Esophagus squamous epithelium (tissue), 5 donors: ENCODE results near the gene KLHL21. TPM values are rescaled to one million over a fixed set of nuclear protein-coding genes. Genes with fewer than 3 reads are reported as not detected.
"Not testable (repeated sequence)": the region's sequence is repeated elsewhere in the genome, so short reads cannot be mapped to it uniquely, and the experiment has no call there.

ENCODE experiments used
- DNase-seq: peaks from one replicate; lab custom pipeline; 2025; lab: John Stamatoyannopoulos, UW
- H3K27ac ChIP-seq, 4 donors: fragments of 200-600 bp; sonication (generic); one replicate each; pipeline ENCODE4 v1.5.1; 2016 to 2019; ENCODE audit warnings: mild to moderate bottlenecking in 1 of 4
- H3K27me3 ChIP-seq, 4 donors: fragments of 200-600 bp; sonication (generic); 1 replicate in 3 of 4; 2 replicates in 1 of 4; pipeline versions ENCODE4 v1.5.1 to v1.6.0; 2017 to 2021; ENCODE audit warnings: antibody characterized with exemption in 1 of 4
- H3K36me3 ChIP-seq, 3 donors: fragments of 200-600 bp; sonication (generic); one replicate each; pipeline ENCODE4 v1.5.1; 2016 to 2019
- H3K4me1 ChIP-seq, 3 donors: fragments of 200-600 bp; sonication (generic); one replicate each; pipeline ENCODE4 v1.5.1; 2017 to 2019
- H3K4me3 ChIP-seq, 4 donors: fragments of 200-600 bp; sonication (generic); 1 replicate in 3 of 4; 2 replicates in 1 of 4; pipeline ENCODE4 v1.5.1; 2016 to 2019; ENCODE audit warnings: mild to moderate bottlenecking in 2 of 4, moderate library complexity in 1 of 4
- H3K9me3 ChIP-seq, 3 donors: fragments of 200-600 bp; sonication (generic); one replicate each; pipeline ENCODE4 v1.5.1; 2016 to 2019
- CTCF ChIP-seq, 6 experiments: fragments of 450-650 bp in 4 of 6; fragments of 200-600 bp in 2 of 6; sonication (generic) in 2 of 6; IDR thresholded peaks; one replicate each; pipeline ENCODE4 v1.5.1; 2016 to 2019; ENCODE audit warnings: antibody characterized with exemption in 6 of 6, mild to moderate bottlenecking in 4 of 6, moderate library complexity in 4 of 6
- POLR2A ChIP-seq, 4 donors: fragments of 450-650 bp; IDR thresholded peaks; one replicate each; pipeline ENCODE4 v1.6.1; 2017; ENCODE audit warnings: antibody characterized with exemption in 4 of 4, mild to moderate bottlenecking in 4 of 4, moderate library complexity in 3 of 4
- WGBS, 2 donors: methylation state at CpG; one replicate each; pipeline ENCODE4 v1.1.5; 2018; 5-methylcytosine and 5-hydroxymethylcytosine counted together
- intact Hi-C: fragments of 100-400 bp; cut with DNase I; formaldehyde crosslinking; loops from one replicate; pipeline ENCODE4 v1.15.0; 2022
- total RNA-seq, 4 donors: library from RNA; depleted of rRNA; stranded (reverse); fragments of >200 nt; gene quantifications; one replicate each; pipeline ENCODE4 v1.1.0, GENCODE V29; 2016
- donor health status: DM: yes; HTN: yes; CAD: no.

KLHL21 gene
- total RNA-seq, 4 donors from 2014 or later: 45.9 to 68.1 (median 55.1) TPM

GRCh38 chr1:6600410-6601048, 2.1 kb downstream of the KLHL21 start:
- intact Hi-C loops: no loop called here
- peak in 1 of 4 donors; percentile 43 for TF ChIP-seq POLR2A (IDR thresholded peaks at IDR 0.05)
- no peak for TF ChIP-seq CTCF (IDR thresholded peaks at IDR 0.05)
- H3K9me3 ChIP-seq: no peaks in the 10 kb centered on the region
- peak overlapping the region; percentile 73 to 99 (median 92) for H3K4me3 ChIP-seq
- peaks cover 51 to 76% (median 63%) of the 10 kb centered on the region in 3 donors for H3K4me1 ChIP-seq
- H3K36me3 ChIP-seq: peaks cover 20 to 36% (median 29%) of the 10 kb centered on the region in 3 donors
- no peaks in the 10 kb centered on the region for H3K27me3 ChIP-seq
- 12 to 20% methylated on average over 4 to 7 of the region's 10 CpGs for WGBS, 2 donors
- H3K27ac ChIP-seq: peak overlapping the region; percentile 96 to 100 (median 98)
- no peak for DNase-seq

- Histone ChIP-seq H3K4me3 (peak overlapping the region; percentile 73 to 99 (median 92)), H3K36me3 (peaks cover 25 to 42% (median 34%) of the 10 kb centered on the region in 3 donors), H3K27ac (peak overlapping the region; percentile 96 to 100 (median 98)), H3K4me1 (peaks cover 52 to 77% (median 63%) of the 10 kb centered on the region in 3 donors)
- H3K9me3 ChIP-seq, DNase-seq, H3K27me3 ChIP-seq, intact Hi-C loops: not testable (repeated sequence)
- WGBS, 2 donors: 20 to 21% methylated on average over 7 to 8 of the region's 8 CpGs
These were observed 2.7 kb downstream of the KLHL21 start for GRCh38 chr1:6599991-6600390.

GRCh38 chr1:6599141-6599975, 3.3 kb downstream of the KLHL21 start:
- no peaks in the 10 kb centered on the region for H3K27me3 ChIP-seq
- H3K4me3 ChIP-seq: peak overlapping the region; percentile 73 to 99 (median 92)
- intact Hi-C loops: no loop called here
- H3K36me3 ChIP-seq: peaks cover 31 to 48% (median 36%) of the 10 kb centered on the region in 3 donors
- H3K27ac ChIP-seq: peak overlapping the region; percentile 64 to 100 (median 98)
- peak in 1 of 4 donors; percentile 29 for TF ChIP-seq POLR2A (IDR thresholded peaks at IDR 0.05)
- TF ChIP-seq CTCF (IDR thresholded peaks at IDR 0.05): peak in 3 of 6 experiments; percentile 30 to 59 (median 34)
- peaks cover 47 to 76% (median 57%) of the 10 kb centered on the region in 3 donors for H3K4me1 ChIP-seq
- 20 to 22% methylated on average over 6 to 11 of the region's 31 CpGs for WGBS, 2 donors
- no peaks in the 10 kb centered on the region for H3K9me3 ChIP-seq
- DNase-seq: no peak

DNA sequence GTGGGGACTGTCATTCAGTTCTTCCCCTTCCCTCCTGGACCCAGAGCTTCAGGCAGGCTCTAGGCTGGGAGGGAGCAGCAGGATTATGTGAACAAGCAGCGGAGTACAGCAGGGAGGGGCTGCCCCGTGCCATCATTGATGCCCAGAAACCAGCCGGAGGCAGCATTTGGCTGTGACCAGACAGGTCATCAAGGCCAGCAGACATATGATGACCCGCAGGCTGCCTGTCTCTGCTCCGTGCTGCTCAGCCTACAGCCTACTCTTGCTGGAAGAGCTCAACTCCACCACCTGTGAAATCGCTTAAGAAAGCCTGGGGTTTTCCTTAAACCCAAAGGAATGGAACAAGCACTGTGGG, 4.9 kb downstream of the KLHL21 start:
- Histone ChIP-seq H3K27ac (peak overlapping the region in 3 of 4 donors; percentile 96 to 100 (median 99)), H3K4me3 (peak overlapping the region in 1 of 4 donors; percentile 49)

More for the DNA sequence above, 4.9 kb downstream of the KLHL21 start:
- TF ChIP-seq CTCF (IDR thresholded peaks at IDR 0.05): no peak
- H3K4me1 ChIP-seq: peaks cover 38 to 79% (median 48%) of the 10 kb centered on the region in 3 donors
- intact Hi-C loops: no loop called here
- 56 to 71% methylated on average over 3 to 6 of the region's 6 CpGs for WGBS, 2 donors
- no peak for DNase-seq
- peaks cover 47 to 64% (median 51%) of the 10 kb centered on the region in 3 donors for H3K36me3 ChIP-seq
- H3K27me3 ChIP-seq: no peaks in the 10 kb centered on the region
- H3K9me3 ChIP-seq: no peaks in the 10 kb centered on the region
